ENCODE data around the gene SEC11A.

- no peak for TF ChIP-seq CTCF (IDR thresholded peaks at IDR 0.05)
- no peak for TF ChIP-seq POLR2A (IDR thresholded peaks at IDR 0.05)
Observed at GRCh38 chr15:84759018-84759417, 43.1 kb upstream of the SEC11A start.
